Gastrocnemius medialis (tissue), 4 donors: ENCODE measurements around the gene RNASEH2A.

ENCODE experiments used
- CTCF ChIP-seq, 5 experiments: fragments of 450-650 bp in 3 of 5; fragments of 200-600 bp in 2 of 5; sonication (generic) in 2 of 5; IDR thresholded peaks in 4 of 5; conservative IDR thresholded peaks in 1 of 5; 1 replicate in 4 of 5; 2 replicates in 1 of 5; pipeline ENCODE4 v1.5.1; 2016 to 2019; ENCODE audit warnings: antibody characterized with exemption in 5 of 5, mild to moderate bottlenecking in 3 of 5, moderate library complexity in 3 of 5
- POLR2A ChIP-seq, 2 donors: fragments of 450-650 bp; IDR thresholded peaks; one replicate each; pipeline ENCODE4 v1.6.1; 2017; ENCODE audit warnings: antibody characterized with exemption in 2 of 2, mild to moderate bottlenecking in 2 of 2, moderate library complexity in 2 of 2

- TF ChIP-seq CTCF (IDR thresholded peaks at IDR 0.05 in 4 of 5, conservative IDR thresholded peaks at IDR 0.05 in 1 of 5): no peak
- no peak for TF ChIP-seq POLR2A (IDR thresholded peaks at IDR 0.05)
Measured at GRCh38 chr19:12802267-12803106, 3.9 kb upstream of the RNASEH2A start.
